Femur (tissue), 1 donor: Measurements from ENCODE around the gene HOXD11.
A peak's percentile ranks its signal among the peaks of the same experiment; 100 is the strongest.

Experiments used
- DNase-seq: peaks from one replicate; pipeline ENCODE4 v3.0.0-alpha.2; 2017

Gene HOXD11

GRCh38 chr2:176151442-176152287, 44.6 kb downstream of the HOXD11 start, which contains the start of gene HOXD4:
Gene HOXD4 (plus strand): TSS chr2:176151550. CDS start chr2:176151634, 84 bp downstream.
- no peak for DNase-seq

- peak; percentile 21 for DNase-seq
Observed at GRCh38 chr2:176152350-176153181, 45.5 kb downstream of the HOXD11 start.

- DNase-seq: peak; percentile 2
Observed at GRCh38 chr2:176154576-176155252, 47.6 kb downstream of the HOXD11 start.

GRCh38 chr2:176155356-176156044, 48.4 kb downstream of the HOXD11 start:
- DNase-seq: no peak

- DNase-seq: no peak
Observed at GRCh38 chr2:176156301-176156806, 49.3 kb downstream of the HOXD11 start.

GRCh38 chr2:176156807-176157498, 49.9 kb downstream of the HOXD11 start, which contains the start of gene HOXD3:
Gene HOXD3 (plus strand): TSS chr2:176157307. CDS start chr2:176169115, 11,808 bp downstream.
- no peak for DNase-seq

- DNase-seq: no peak
Observed at GRCh38 chr2:176157499-176158185, 50.6 kb downstream of the HOXD11 start.

- DNase-seq: no peak
Observed at GRCh38 chr2:176158186-176158591, 51.1 kb downstream of the HOXD11 start.

GRCh38 chr2:176158855-176159662, 52.0 kb downstream of the HOXD11 start:
- no peak for DNase-seq
